Muscle of back (tissue), 11 donors: ENCODE results near the gene NAA35. TPM values are rescaled to one million over a fixed set of nuclear protein-coding genes. Genes with fewer than 3 reads are reported as not detected.
"Not testable (repeated sequence)": the region's sequence is repeated elsewhere in the genome, so short reads cannot be mapped to it uniquely, and the experiment has no call there.

ENCODE experiments used
- DNase-seq, 3 donors: peaks; one replicate each; pipeline versions ENCODE4 v3.0.0 to v3.0.0-alpha.2; 2013
- polyA plus RNA-seq, 10 donors: library from polyadenylated mRNA; unstranded; fragments of 120-200 nt; gene quantifications; one replicate each; pipeline ENCODE4 v1.2.1, GENCODE V29; 2013; ENCODE audit not compliant: insufficient read length in 10 of 10

Gene NAA35
- polyA plus RNA-seq, 10 donors = 18.3 to 22.9 (median 20.8) TPM

DNA sequence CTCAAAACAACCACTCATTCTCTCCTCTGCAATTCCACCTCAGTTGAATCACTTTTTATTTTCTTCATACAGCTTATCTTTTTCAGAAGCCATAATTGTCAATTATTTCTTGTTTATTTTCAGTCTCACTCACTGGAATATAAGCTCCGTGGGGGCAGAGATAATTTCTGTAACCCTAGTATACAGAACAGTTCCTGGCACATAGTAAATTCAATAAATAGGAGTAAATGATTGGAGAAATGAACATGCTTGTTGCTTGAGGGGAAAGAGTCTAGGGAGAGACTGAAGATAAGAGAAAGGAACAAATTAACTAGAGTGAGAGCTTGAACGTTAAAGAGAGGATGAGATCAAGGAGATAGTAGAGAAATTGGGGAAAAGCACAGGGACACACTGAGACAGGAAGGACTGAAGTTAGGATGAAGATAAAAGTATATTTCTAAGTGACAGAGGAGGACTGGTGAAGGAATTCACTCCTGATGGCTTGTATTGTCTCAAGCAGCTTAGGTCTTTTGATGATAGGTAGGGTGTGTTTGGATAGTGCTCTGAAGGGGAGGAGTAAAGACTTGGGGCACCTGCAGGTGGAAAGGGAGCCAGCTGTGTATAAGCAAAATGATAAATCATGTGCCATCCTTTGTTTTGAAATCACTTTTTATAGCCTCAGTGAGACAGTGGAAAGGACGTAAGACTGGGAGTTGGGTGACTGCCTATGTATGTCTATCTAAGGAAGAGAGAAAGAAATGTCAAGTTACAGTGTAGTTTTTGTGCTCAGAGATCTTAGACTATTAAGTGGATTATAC is 2.2 kb downstream of the NAA35 start:
- no peak for DNase-seq

DNA sequence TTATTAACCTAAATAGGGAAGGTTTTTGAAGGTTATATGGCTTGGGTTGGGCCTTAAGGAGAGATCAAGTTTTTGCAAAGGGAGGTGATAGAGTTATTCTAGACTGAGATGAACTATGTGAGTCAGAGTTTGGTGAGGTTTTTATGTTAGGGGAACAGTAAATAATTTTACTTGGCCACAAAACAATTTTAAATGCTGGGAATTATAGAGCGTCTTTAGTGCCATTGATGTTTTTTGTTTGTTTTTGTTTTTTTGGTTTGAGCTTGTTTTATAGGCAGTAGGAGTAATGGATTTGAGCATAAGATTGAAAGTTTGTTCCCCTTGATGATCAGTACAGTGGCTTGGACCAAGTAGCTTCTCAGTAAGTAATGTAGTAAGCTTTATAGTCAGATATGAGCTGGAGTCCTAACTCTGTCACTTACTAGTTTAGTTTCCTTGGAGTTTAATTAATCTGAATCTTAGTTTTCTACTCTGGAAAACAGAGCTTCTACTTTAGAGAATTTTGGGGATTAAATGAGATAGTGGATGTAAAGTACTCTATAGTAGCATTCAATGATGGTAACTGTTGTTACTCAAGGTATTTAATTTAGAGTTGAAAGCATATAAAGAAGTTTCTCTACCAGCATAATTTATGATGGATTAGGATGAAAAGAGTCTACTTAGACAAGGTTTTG is 2.9 kb downstream of the NAA35 start:
- DNase-seq = no peak

DNA sequence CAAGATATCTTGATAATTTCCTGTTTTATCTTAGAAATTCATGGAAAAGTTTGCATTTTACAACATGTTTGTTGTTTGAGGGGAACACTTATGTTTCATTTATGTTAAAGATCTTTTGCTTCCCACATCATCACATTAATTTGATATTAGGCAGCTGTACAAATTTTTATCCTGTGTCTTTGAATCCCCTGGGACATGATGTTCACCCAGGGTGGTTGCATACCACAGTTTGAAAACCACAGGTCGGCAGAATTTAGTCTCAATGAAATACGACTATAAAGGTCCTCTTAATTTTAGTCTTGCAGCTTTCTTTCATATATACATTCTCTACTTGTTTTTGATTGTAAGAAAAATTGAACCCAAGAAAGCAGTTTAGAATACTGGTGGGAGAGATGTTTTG is 3.7 kb downstream of the NAA35 start:
- DNase-seq = no peak

DNA sequence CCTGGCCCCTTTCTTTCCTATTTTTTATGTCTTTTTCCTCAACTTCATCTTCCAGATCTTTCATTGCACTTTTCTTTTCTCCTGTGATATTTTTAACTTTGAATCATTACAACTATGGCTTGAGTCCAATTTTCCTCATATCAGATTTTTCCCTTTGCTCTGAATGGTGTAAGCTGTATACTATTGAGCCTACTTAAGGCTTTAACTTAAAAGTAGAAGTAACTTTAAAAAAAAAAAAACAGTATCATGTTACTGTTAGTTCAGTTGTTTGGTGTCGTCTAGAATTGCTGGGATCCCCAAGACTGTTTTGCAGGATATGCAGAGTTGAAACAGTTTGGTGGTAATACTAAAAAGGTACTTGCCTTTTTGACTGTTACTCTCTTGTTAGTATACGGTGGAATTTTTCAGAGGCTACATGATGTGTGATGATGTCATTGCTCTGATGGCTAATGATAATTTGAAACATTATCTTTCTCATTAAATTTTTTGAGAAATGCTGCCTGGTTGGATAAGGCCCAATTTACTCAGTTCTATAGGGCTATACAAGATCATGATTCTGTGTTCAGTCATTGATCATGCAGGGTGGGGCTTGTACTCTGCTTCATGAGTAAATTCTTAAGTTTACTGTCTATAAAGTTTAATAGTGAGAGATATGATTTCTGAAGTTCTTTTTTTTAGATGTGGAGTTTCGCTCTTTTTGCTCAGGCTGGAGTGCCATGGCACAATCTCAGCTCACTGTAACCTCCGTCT is 8.8 kb downstream of the NAA35 start:
- no peak for DNase-seq

DNA sequence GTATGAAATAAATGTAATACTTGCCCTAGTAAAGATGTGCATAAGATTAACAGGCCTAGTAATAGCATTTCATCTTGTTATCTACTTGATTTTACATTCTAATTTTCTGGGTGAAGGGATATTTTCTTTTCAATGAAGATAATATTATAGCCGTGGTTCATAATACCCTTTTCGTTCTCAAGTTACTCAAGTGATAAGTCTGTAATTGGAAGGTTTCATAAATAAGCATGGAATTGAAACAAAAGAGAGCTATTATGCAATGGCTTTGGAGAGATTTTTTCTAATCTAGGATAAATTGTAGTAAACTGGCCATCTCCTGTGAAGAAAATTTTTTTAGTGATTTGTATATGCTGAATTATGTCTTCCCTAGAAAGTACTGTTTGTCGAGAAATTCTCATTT is 19.0 kb downstream of the NAA35 start:
- DNase-seq = no peak

DNA sequence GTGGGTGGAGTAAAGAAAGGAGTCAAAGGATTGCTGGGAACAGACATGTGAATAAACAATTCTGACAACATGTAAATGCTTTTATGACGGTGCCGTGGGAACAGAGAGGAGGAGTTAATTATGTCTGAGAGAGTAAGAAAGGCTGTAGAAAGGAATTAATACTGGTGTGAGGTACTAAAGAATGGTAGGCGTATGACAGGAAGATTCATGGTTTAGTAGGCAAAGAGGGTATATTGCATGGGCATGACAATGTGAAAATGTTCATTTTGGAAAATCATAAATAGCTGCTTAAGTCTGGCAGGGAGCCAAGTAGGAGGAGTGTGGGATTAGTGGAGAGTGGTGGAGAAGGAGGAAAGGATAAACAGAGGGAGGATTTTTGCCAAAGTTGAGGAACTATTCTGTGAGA is 19.7 kb downstream of the NAA35 start:
- peak in 2 of 3 donors; percentile 11 to 45 for DNase-seq

DNA sequence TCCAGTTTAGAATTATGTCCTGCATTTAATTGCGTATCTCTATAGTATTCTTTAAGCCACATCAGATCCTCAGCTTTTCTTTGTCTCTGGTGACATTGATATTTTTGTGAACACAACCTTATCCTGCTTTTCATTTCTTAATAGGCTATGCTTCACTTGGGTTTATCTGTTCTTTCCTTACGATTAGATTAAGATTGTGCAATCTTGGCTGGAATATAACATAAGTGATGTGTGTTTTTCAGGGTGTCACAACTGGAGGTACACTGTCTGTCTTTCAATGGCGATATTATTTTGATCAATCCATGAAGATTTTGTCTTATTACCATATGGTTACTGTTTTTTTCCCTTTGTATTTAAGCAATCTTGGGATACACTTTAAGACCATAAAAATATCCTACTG is 23.6 kb downstream of the NAA35 start:
- DNase-seq = no peak

- no peak for DNase-seq
These were observed 24.0 kb downstream of the NAA35 start for GRCh38 chr9:85964949-85965348.

DNA sequence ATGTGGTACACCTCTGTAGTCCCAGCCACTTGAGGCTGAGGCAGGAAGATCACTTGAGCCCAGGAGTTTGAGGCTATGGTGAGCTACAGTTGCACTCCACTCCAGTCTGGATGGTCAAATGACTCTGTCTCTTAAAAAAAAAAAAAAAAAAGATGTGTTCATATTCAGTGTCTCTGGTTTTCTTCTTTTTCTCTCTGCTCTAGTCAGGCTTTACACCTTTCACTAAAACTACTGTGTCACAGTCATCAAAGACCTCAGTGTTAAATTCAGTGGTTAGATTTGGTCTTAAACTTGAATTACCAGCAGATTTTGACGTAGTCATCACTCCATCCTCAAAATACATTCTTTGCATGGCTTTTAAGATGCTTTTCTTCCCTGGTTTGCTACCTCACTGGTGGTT is 28.8 kb downstream of the NAA35 start:
- DNase-seq = no peak

DNA sequence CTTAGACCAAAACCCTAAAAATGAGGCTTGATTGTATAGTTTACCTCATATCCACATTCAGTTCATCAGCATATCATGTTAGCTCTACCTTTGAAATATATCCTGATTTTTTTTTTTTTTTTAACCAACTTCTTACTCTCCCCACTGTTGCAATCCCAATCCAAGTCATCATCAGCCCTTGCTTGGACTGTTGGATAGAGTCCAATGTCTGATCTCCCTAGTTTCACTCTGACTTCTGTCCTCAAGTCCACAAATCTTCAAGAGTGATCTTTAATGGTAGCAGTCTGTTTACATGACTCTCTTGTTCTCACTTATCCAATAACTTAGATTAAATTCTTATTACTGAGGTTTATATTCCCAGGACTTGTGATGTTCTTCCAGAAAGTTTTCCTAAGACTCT is 30.8 kb downstream of the NAA35 start:
- DNase-seq = no peak

DNA sequence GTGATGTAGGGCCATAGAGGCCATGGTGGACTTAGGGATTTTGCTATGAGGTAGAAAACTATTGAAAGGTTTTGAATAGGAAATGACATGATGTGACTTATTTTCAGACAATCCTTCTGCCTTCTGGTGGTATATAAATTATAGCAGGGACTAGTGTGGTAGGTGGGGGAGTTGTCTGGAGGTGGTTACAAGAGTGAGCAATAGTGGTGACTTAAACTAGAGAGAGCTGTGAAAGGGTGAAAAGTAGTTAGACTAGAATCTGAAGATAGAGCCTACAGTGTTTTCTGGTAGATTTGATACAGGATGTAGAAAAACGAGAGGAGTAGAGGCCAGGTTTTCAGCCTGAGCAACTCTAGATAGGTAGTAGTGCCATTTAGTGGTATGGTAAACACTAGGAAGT is 32.3 kb downstream of the NAA35 start:
- DNase-seq = no peak

GRCh38 chr9:85974055-85974547 is 33.2 kb downstream of the NAA35 start:
- not testable (repeated sequence) for DNase-seq

GRCh38 chr9:85978496-85978895 is 37.5 kb downstream of the NAA35 start:
- peak in 2 of 3 donors; percentile 43 to 56 for DNase-seq

DNA sequence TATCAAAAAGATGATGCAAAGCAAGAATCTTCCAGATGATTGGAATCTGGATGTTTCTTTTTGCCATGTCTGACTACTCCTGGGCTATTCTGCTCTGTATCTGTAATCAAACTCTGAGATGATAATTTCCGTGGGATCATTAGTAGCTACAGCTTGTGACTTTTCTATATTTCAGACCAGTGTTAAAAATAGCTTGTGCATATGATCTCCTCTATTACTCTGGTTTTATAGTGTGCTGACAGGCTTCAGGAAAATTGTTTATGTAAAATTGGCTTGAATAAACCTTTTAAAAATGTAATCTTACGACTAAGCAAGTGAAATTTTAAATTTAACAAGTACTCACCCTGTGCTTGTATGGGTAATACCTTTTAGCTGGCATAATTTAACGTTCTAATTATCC is 40.4 kb downstream of the NAA35 start:
- peak in 1 of 3 donors; percentile 19 for DNase-seq

DNA sequence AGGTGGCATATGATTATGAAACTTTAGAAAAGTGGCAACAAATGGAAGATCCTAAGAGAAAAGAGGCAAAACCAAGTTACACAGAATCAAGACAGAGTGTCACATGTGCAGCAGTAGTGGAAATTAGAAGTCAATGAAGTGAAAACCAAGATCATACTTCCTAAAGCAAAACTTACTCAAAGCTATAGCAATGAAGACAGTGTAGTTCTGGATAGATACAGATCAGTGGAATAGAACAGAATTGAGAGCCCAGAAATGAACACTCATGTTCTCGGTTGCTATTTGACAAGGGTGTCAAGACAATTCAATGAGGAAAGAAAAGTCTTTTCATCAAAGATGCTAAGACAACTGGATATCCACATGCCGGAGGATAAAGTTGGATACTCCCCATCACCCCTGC is 43.5 kb downstream of the NAA35 start:
- DNase-seq = no peak

DNA sequence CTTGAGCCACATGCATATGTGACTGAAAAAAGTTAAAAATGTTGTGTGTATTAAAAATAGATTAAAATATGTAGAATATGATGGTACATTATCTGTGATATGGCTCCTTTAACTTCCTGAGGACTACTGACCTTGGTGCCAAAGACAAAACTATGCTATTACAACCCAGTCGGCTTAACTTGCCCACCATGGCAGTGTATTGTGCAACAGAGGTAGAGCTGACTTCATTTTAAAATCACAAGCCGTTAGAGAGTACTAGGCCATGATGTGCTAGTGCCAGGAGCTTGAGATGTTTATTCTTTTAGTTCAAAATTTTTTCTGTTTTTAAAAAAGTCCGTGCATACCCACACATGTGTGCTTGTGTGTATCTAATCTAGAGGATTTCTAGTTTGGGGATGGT is 46.3 kb downstream of the NAA35 start:
- no peak for DNase-seq

- no peak for DNase-seq
These were observed 53.2 kb downstream of the NAA35 start for GRCh38 chr9:85994191-85994590.

- no peak for DNase-seq
These were observed 54.2 kb downstream of the NAA35 start for GRCh38 chr9:85995097-85995496.

- DNase-seq = no peak
These were observed 54.7 kb downstream of the NAA35 start for GRCh38 chr9:85995599-85995998.

DNA sequence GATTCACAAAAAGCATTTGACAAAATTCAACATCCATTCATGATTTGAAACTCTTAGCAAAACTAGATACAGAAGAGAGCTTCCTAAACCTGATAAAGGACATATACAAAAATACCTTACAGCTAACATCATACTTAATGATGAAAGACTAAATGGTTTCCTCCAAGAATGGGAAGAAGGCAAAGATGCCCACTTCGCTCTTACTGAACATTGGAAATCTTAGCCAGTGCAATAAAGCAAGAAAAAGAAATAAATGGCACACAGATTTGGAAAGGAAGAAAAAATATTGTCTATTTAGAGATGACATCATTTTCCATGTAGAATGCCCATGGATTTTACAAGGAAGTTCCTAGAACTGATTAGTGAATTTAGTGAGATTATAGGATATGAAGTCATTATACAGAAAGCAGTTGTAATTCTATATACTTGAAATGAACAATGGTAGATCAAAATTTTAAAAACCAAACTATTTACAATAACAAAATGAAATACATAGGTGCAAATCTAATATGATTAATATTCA is 64.4 kb downstream of the NAA35 start:
- DNase-seq = no peak

DNA sequence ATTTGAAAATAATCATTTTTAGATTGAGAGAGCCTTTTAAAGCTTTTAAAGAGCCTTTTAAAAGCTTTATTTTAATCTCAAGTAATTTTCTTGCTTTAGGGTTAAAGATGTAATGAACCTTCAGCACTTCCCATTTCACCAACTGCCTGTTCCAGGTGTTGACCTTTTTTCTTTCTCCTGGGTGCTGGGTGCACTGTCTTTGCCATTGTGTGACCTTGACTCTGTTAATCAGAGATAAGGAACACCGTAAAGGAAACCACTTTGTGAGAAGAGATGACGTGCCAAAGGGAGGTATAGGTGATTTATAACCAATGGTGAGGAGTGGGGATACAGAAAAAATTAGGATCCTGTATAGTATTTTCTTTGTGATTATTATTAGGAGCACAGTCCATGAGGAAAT is 68.2 kb downstream of the NAA35 start:
- DNase-seq = no peak

- DNase-seq = no peak
These were observed 79.8 kb downstream of the NAA35 start for GRCh38 chr9:86020731-86021130.
